Thyroid gland (tissue), 4 donors: Measurements from ENCODE around the gene SYNPO2. TPM values are rescaled to one million over a fixed set of nuclear protein-coding genes. Genes with fewer than 3 reads are reported as not detected.
"Not testable (repeated sequence)": the region's sequence is repeated elsewhere in the genome, so short reads cannot be mapped to it uniquely, and the experiment has no call there.

Experiments used
- DNase-seq, 2 donors: peaks; one replicate each; pipeline ENCODE4 v3.0.0-alpha.2; 2019
- H3K27ac ChIP-seq, 3 donors: fragments of 200-600 bp; sonication (generic); 1 replicate in 2 of 3; 2 replicates in 1 of 3; pipeline ENCODE4 v1.5.1; 2016 to 2019; ENCODE audit warnings: mild to moderate bottlenecking in 1 of 3, moderate library complexity in 1 of 3
- H3K27me3 ChIP-seq: fragments of 200-600 bp; sonication (generic); one replicate; pipeline ENCODE4 v1.5.1; 2019
- H3K36me3 ChIP-seq, 2 donors: fragments of 200-600 bp; sonication (generic); one replicate each; pipeline ENCODE4 v1.5.1; 2016 to 2019
- H3K4me1 ChIP-seq, 2 donors: fragments of 200-600 bp; sonication (generic); one replicate each; pipeline ENCODE4 v1.5.1; 2017 to 2019
- H3K4me3 ChIP-seq, 3 donors: fragments of 200-600 bp; sonication (generic); replicated peaks in 1 of 3; 1 replicate in 2 of 3; 2 replicates in 1 of 3; pipeline ENCODE4 v1.5.1; 2016; ENCODE audit warnings: mild to moderate bottlenecking in 1 of 3
- H3K9me3 ChIP-seq: fragments of 200-600 bp; sonication (generic); one replicate; pipeline ENCODE4 v1.5.1; 2017
- CTCF ChIP-seq, 6 experiments: fragments of 200-600 bp in 3 of 6; fragments of 450-650 bp in 3 of 6; sonication (generic) in 3 of 6; IDR thresholded peaks; one replicate each; pipeline ENCODE4 v1.5.1; 2016 to 2019; ENCODE audit warnings: antibody characterized with exemption in 6 of 6, mild to moderate bottlenecking in 2 of 6, inconsistent platforms in 1 of 6, moderate library complexity in 1 of 6
- POLR2A ChIP-seq, 2 donors: fragments of 450-650 bp; IDR thresholded peaks; one replicate each; pipeline ENCODE4 v1.6.1; 2017; ENCODE audit warnings: antibody characterized with exemption in 2 of 2, mild to moderate bottlenecking in 2 of 2, moderate library complexity in 1 of 2
- WGBS, 2 donors: methylation state at CpG; one replicate each; pipeline ENCODE4 v1.1.5; 2017; 5-methylcytosine and 5-hydroxymethylcytosine counted together
- intact Hi-C: fragments of 100-400 bp; cut with DNase I; formaldehyde crosslinking; loops from one replicate; pipeline ENCODE4 v1.15.1; 2023
- total RNA-seq, 4 donors: library from RNA; depleted of rRNA; stranded (reverse); fragments of >200 nt; gene quantifications; one replicate each; pipeline ENCODE4 v1.2.3, GENCODE V29; 2016

SYNPO2 gene
- total RNA-seq, 4 donors from 2014 or later: 11.4 to 37.8 (median 23.8) TPM

GRCh38 chr4:119008761-119009160 is 120.1 kb downstream of the SYNPO2 start:
- Histone ChIP-seq H3K36me3 (no peaks in the 10 kb centered on the region), H3K4me1 (no peaks in the 10 kb centered on the region), H3K9me3 (no peaks in the 10 kb centered on the region), H3K27me3 (no peaks in the 10 kb centered on the region), H3K27ac (no peak overlapping the region), H3K4me3 (no peak overlapping the region)
- no peak for DNase-seq
- 72 to 82% methylated on average over 2 of the region's 2 CpGs for WGBS, 2 donors
- no peak for TF ChIP-seq POLR2A (IDR thresholded peaks at IDR 0.05)
- no peak for TF ChIP-seq CTCF (IDR thresholded peaks at IDR 0.05)
- intact Hi-C loops: no loop called here

- H3K4me1 ChIP-seq, H3K27me3 ChIP-seq, DNase-seq, H3K36me3 ChIP-seq, intact Hi-C loops, H3K4me3 ChIP-seq, H3K27ac ChIP-seq, H3K9me3 ChIP-seq: not testable (repeated sequence)
- WGBS, 2 donors: 83 to 93% methylated on average over 2 of the region's 2 CpGs
Measured at GRCh38 chr4:119010221-119010620, 121.6 kb downstream of the SYNPO2 start.

- Histone ChIP-seq H3K4me3 (no peak overlapping the region), H3K27me3 (no peaks in the 10 kb centered on the region), H3K27ac (no peak overlapping the region), H3K4me1 (no peaks in the 10 kb centered on the region), H3K36me3 (no peaks in the 10 kb centered on the region), H3K9me3 (no peaks in the 10 kb centered on the region)
- no peak for DNase-seq
- TF ChIP-seq CTCF (IDR thresholded peaks at IDR 0.05) (no peak), POLR2A (IDR thresholded peaks at IDR 0.05) (no peak)
- WGBS, 2 donors: 78 to 81% methylated on average over 7 of the region's 7 CpGs
- intact Hi-C loops: no loop called here
Measured at GRCh38 chr4:119010909-119011606, 122.4 kb downstream of the SYNPO2 start.

GRCh38 chr4:119011607-119011988 is 122.9 kb downstream of the SYNPO2 start:
- DNase-seq: no peak
- Histone ChIP-seq H3K4me1 (no peaks in the 10 kb centered on the region), H3K27ac (no peak overlapping the region), H3K27me3 (no peaks in the 10 kb centered on the region), H3K4me3 (no peak overlapping the region), H3K36me3 (no peaks in the 10 kb centered on the region), H3K9me3 (no peaks in the 10 kb centered on the region)
- 95 to 100% methylated on average over 1 of the region's 1 CpG for WGBS, 2 donors
- intact Hi-C loops: no loop called here
- TF ChIP-seq CTCF (IDR thresholded peaks at IDR 0.05): no peak
- TF ChIP-seq POLR2A (IDR thresholded peaks at IDR 0.05): no peak

- Histone ChIP-seq H3K4me1 (no peaks in the 10 kb centered on the region), H3K4me3 (no peak overlapping the region), H3K27me3 (no peaks in the 10 kb centered on the region), H3K9me3 (no peaks in the 10 kb centered on the region), H3K27ac (no peak overlapping the region), H3K36me3 (no peaks in the 10 kb centered on the region)
- 81 to 86% methylated on average over 2 of the region's 2 CpGs for WGBS, 2 donors
- TF ChIP-seq POLR2A (IDR thresholded peaks at IDR 0.05) (no peak), CTCF (IDR thresholded peaks at IDR 0.05) (no peak)
- DNase-seq: no peak
- intact Hi-C loops: no loop called here
Measured at GRCh38 chr4:119014658-119015057, 126.0 kb downstream of the SYNPO2 start.
